Erythroblast (primary cell): ENCODE measurements around the gene SUMF2.

Source experiments
- GATA1 ChIP-seq: IDR thresholded peaks from 2 replicates; pipeline ENCODE4 v1.6.1; 2011; ENCODE audit warnings: low read depth, mild to moderate bottlenecking, control low read depth, low read length, moderate library complexity
- POLR2A ChIP-seq: IDR thresholded peaks from 2 replicates; pipeline ENCODE4 v1.6.1; 2011; ENCODE audit warnings: mild to moderate bottlenecking, low read length

- no peak for TF ChIP-seq POLR2A
- TF ChIP-seq GATA1, result no peak
Observed at GRCh38 chr7:56028942-56029630, 35.0 kb upstream of the SUMF2 start.
